Right lobe of liver (tissue), 4 donors: ENCODE measurements around the gene PRDM15.

ENCODE experiments used
- POLR2A ChIP-seq: fragments of 450-650 bp; IDR thresholded peaks from one replicate; pipeline ENCODE4 v1.6.1; 2017; ENCODE audit warnings: antibody characterized with exemption, mild to moderate bottlenecking
- TF ChIP-seq, protein P1 (sequence below), 4 donors: fragments of 200-600 bp in 3 of 4; fragments of 450-650 bp in 1 of 4; IDR thresholded peaks; one replicate each; pipeline versions ENCODE4 v1.5.1 to v1.8.0; 2016 to 2022; ENCODE audit warnings: antibody characterized with exemption in 4 of 4, mild to moderate bottlenecking in 2 of 4
- donor health status: DM: no; HTN: no; CAD: no.
- donor health status: DM: no; HTN: no; CAD: no.
- donor health status: DM: no; HTN: yes; CAD: no.

DNA sequence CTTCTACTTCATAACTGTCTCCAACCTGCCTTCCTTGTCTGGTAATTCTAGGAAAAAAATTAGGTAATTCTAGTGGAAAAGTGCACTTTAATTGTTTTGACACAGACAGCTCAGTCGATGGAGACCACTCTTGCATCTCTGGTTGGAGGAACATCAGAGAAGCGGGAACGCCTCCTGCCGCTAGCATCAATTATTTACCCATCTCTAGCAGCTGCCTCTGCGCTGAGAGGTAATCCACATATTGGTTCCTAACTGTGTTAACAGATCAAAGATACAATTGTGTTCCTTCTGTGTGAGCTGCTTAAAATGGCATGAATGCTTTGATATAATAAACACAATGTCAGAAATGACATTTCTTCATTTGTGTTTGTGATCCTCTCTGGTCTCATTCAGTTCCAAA, 41.3 kb upstream of the PRDM15 start:
- no peak for TF ChIP-seq POLR2A
- TF ChIP-seq, protein P1, sequence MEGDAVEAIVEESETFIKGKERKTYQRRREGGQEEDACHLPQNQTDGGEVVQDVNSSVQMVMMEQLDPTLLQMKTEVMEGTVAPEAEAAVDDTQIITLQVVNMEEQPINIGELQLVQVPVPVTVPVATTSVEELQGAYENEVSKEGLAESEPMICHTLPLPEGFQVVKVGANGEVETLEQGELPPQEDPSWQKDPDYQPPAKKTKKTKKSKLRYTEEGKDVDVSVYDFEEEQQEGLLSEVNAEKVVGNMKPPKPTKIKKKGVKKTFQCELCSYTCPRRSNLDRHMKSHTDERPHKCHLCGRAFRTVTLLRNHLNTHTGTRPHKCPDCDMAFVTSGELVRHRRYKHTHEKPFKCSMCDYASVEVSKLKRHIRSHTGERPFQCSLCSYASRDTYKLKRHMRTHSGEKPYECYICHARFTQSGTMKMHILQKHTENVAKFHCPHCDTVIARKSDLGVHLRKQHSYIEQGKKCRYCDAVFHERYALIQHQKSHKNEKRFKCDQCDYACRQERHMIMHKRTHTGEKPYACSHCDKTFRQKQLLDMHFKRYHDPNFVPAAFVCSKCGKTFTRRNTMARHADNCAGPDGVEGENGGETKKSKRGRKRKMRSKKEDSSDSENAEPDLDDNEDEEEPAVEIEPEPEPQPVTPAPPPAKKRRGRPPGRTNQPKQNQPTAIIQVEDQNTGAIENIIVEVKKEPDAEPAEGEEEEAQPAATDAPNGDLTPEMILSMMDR (IDR thresholded peaks at IDR 0.05) = no peak
